SU-DHL-6 (cell line): Measurements from ENCODE around the gene THRA.

Experiments
- H2AFZ ChIP-seq: fragments of 200-600 bp; sonication (generic); 2 replicates; pipeline ENCODE4 v1.6.1; 2014; ENCODE audit warnings: low read depth, mild to moderate bottlenecking, moderate library complexity, mixed read lengths, antibody characterized with exemption, low read length; ENCODE audit not compliant: severe bottlenecking
- H3F3A ChIP-seq: fragments of 200-600 bp; shearing (Covaris generic); 2 replicates; pipeline ENCODE4 v1.6.0; 2016; ENCODE audit warnings: antibody characterized with exemption, mild to moderate bottlenecking; ENCODE audit not compliant: insufficient read depth
- H3K27ac ChIP-seq: fragments of 200-600 bp; sonication (generic); 2 replicates; pipeline ENCODE4 v1.5.1; 2016; ENCODE audit warnings: low read depth, mild to moderate bottlenecking, low read length, moderate library complexity, mixed read lengths
- H3K27me3 ChIP-seq: fragments of 200-600 bp; sonication (generic), shearing (Covaris generic); 2 replicates; pipeline ENCODE4 v1.6.0; 2014; ENCODE audit warnings: mild to moderate bottlenecking, low read length
- H3K36me3 ChIP-seq: fragments of 200-600 bp; sonication (generic); 2 replicates; pipeline ENCODE4 v1.6.1; 2014; ENCODE audit warnings: mild to moderate bottlenecking, low read length, mixed read lengths
- H3K4me2 ChIP-seq: fragments of 300-600, 200-600 bp; shearing (Covaris generic), sonication (generic); 2 replicates; pipeline ENCODE4 v1.6.0; 2014; ENCODE audit warnings: low read length, low read depth, mild to moderate bottlenecking; ENCODE audit not compliant: poor library complexity, severe bottlenecking
- H3K4me3 ChIP-seq: fragments of 200-600 bp; sonication (generic); 2 replicates; pipeline ENCODE4 v1.5.1; 2014; ENCODE audit warnings: antibody characterized with exemption, low read length, mild to moderate bottlenecking, mixed read lengths; ENCODE audit not compliant: insufficient read depth, poor library complexity, severe bottlenecking
- H3K79me2 ChIP-seq: fragments of 200-600 bp; sonication (generic); 2 replicates; pipeline ENCODE4 v1.6.1; 2014; ENCODE audit warnings: mild to moderate bottlenecking, low read length, moderate library complexity; ENCODE audit not compliant: insufficient read depth
- H3K9ac ChIP-seq: fragments of 200-600 bp; sonication (generic); 2 replicates; pipeline ENCODE4 v1.7.0; 2014; ENCODE audit warnings: mild to moderate bottlenecking, low read length
- H3K9me2 ChIP-seq: fragments of 200-600 bp; sonication (generic); replicated peaks from 2 replicates; pipeline ENCODE4 v1.6.1; 2014; ENCODE audit warnings: low read length; ENCODE audit not compliant: insufficient read depth
- H3K9me3 ChIP-seq: fragments of 200-600 bp; sonication (generic); 2 replicates; pipeline ENCODE4 v1.6.1; 2014; ENCODE audit warnings: low read length, mixed read lengths; ENCODE audit not compliant: insufficient read depth
- H4K20me1 ChIP-seq: fragments of 200-600 bp; sonication (generic); 2 replicates; pipeline ENCODE4 v1.6.1; 2014; ENCODE audit warnings: low read depth, mild to moderate bottlenecking, antibody characterized with exemption, low read length, moderate library complexity, mixed read lengths
- EZH2phosphoT487 ChIP-seq: fragments of 200-600 bp; sonication (generic), shearing (Covaris generic); conservative IDR thresholded peaks from 2 replicates; pipeline ENCODE4 v1.6.1; 2018; ENCODE audit warnings: mild to moderate bottlenecking, antibody characterized with exemption, low read length, moderate library complexity, mixed read lengths
- TF ChIP-seq, protein P1 (sequence below): fragments of 200-600 bp; sonication (generic); IDR thresholded peaks from one replicate; pipeline ENCODE4 v1.5.1; 2017; ENCODE audit warnings: antibody characterized with exemption, mild to moderate bottlenecking, low read length, moderate library complexity; ENCODE audit not compliant: insufficient read depth, poor library complexity, severe bottlenecking

THRA gene

DNA sequence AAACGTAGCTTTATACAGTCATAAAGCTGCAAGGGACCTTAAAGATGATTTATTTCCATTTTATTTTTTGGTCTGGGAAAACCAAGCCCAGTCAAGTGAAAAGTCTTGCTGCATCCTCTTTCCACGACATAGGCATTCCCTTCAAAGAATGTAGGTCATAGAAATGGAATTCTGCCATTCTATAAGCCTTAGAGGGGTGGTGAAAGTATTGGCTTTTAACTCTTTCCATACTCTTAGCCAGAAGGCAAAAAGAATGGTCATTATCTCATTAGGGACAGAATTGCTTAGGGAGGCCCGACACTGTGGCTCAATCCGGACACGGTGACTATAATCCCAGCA, 51.1 kb downstream of the THRA start:
- TF ChIP-seq, protein P1, sequence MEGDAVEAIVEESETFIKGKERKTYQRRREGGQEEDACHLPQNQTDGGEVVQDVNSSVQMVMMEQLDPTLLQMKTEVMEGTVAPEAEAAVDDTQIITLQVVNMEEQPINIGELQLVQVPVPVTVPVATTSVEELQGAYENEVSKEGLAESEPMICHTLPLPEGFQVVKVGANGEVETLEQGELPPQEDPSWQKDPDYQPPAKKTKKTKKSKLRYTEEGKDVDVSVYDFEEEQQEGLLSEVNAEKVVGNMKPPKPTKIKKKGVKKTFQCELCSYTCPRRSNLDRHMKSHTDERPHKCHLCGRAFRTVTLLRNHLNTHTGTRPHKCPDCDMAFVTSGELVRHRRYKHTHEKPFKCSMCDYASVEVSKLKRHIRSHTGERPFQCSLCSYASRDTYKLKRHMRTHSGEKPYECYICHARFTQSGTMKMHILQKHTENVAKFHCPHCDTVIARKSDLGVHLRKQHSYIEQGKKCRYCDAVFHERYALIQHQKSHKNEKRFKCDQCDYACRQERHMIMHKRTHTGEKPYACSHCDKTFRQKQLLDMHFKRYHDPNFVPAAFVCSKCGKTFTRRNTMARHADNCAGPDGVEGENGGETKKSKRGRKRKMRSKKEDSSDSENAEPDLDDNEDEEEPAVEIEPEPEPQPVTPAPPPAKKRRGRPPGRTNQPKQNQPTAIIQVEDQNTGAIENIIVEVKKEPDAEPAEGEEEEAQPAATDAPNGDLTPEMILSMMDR, result no peak
- no peak for TF ChIP-seq EZH2phosphoT487
- H2AFZ ChIP-seq, result peak overlapping the region; percentile 6
- H3F3A ChIP-seq, result no peaks in the 10 kb centered on the region
- peak overlapping the region; percentile 69 for H3K4me2 ChIP-seq
- H3K9ac ChIP-seq, result peak overlapping the region; percentile 62
- H3K36me3 ChIP-seq, result no peaks in the 10 kb centered on the region
- no peaks in the 10 kb centered on the region for H3K9me2 ChIP-seq
- H3K27ac ChIP-seq, result peak overlapping the region; percentile 60
- H3K9me3 ChIP-seq, result no peaks in the 10 kb centered on the region
- no peaks in the 10 kb centered on the region for H3K27me3 ChIP-seq
- peak overlapping the region; percentile 40 for H3K4me3 ChIP-seq
- H3K79me2 ChIP-seq, result no peaks in the 10 kb centered on the region
- no peaks in the 10 kb centered on the region for H4K20me1 ChIP-seq

DNA sequence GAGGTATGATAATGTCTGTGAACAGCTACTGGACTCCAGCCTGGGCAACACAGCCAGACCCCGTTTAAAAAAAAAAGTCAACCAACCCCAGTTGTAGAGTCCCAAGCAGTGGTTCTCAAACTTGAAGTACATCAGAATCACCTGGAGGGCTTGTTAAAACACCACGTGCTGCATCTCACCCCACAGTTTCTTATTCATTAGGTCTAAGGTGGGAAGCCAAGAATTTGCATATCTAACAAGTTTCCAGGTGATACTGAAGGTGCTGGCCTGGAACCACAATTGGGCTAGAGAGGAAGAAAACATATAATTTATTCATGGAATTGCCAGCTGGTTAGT, 52.3 kb downstream of the THRA start:
- Histone ChIP-seq H3K4me3 (no peak overlapping the region), H3K79me2 (no peaks in the 10 kb centered on the region), H3K9me2 (no peaks in the 10 kb centered on the region), H4K20me1 (no peaks in the 10 kb centered on the region), H3F3A (no peaks in the 10 kb centered on the region), H3K9ac (no peak overlapping the region), H3K36me3 (no peaks in the 10 kb centered on the region), H3K9me3 (no peaks in the 10 kb centered on the region), H3K27me3 (no peaks in the 10 kb centered on the region), H3K4me2 (no peak overlapping the region), H3K27ac (no peak overlapping the region), H2AFZ (no peak overlapping the region)
- no peak for TF ChIP-seq EZH2phosphoT487
- TF ChIP-seq, protein P1, result no peak

DNA sequence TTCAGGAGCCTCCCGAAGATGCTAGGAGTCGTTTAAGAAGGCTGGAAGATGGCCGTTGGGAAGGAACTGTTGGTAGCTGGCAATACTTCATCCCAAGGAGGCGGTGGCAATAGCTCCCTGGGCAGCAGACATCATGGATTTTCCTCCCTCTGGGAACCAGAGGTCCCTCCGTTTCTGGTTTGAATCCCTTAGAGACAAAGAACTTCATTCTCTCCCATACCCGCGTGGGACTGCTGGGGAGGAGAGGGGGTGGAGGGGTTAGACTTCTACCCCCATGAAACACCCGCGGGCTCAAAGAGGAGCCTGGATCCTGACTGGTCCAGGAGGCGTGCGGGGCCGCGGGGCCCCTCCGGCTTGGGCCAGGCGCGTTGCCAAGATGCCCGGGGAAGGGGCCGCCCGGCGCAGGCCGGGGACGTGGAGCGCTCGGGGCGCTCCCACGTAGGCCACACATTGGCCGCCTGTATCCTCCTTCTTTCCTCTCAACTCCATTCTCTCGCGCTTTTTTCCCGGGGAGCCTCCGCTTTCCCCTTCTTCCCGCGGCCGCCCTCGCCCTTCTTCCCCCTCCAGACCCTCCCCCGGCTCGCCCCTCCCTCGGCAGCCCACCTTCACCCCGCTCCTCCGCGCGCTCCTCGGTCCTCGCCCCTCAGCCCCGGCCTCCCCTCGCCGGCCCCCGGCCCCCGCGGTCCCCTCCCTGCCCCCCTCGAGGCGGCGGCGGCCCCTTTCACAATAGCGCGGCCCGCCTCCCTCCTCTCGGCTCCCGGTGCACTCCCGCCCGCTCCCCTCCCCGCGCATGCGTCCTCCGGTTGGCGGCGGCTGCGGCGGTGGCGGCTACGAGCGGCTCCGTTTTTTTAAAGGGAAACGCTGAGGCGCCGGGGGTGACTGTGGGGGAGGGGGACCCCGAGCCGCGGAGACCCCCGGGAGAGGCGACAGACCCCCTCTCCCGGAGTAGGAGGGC, 58.7 kb downstream of the THRA start, which contains the start of gene MSL1:
Gene MSL1 (plus strand): TSS at position 791 of the 955 bp plus-strand sequence. CDS start 642 bp downstream, outside the sequence.
- H3F3A ChIP-seq, result peaks cover 10% of the 10 kb centered on the region
- H3K27me3 ChIP-seq, result no peaks in the 10 kb centered on the region
- peak within 1 kb of the TSS; percentile 58 for H3K27ac ChIP-seq
- peak within 1 kb of the TSS; percentile 73 for H3K4me3 ChIP-seq
- peaks cover 4% of the 10 kb centered on the region; the same call in 1 of the 2 replicates for H4K20me1 ChIP-seq
- peak within 1 kb of the TSS; percentile 85 for H3K4me2 ChIP-seq
- H3K9me3 ChIP-seq, result no peaks in the 10 kb centered on the region
- H2AFZ ChIP-seq, result peak within 1 kb of the TSS; percentile 90
- no peak for TF ChIP-seq EZH2phosphoT487
- TF ChIP-seq, protein P1, result no peak
- H3K9me2 ChIP-seq, result no peaks in the 10 kb centered on the region
- peaks cover 39% of the 10 kb centered on the region for H3K79me2 ChIP-seq
- 0 out of 2 replicates have a peak, but pooled peaks cover 6% of the 10 kb centered on the region for H3K36me3 ChIP-seq
- peak within 1 kb of the TSS; percentile 98 for H3K9ac ChIP-seq
